GM15510 (cell line): Measurements from ENCODE around the gene TRIP10.

Experiments
- POLR2A ChIP-seq: IDR thresholded peaks from 3 replicates; pipeline ENCODE4 v1.6.1; 2011; ENCODE audit warnings: borderline replicate concordance; ENCODE audit not compliant: insufficient read length; ENCODE audit errors: extremely low read depth

TRIP10 gene

DNA sequence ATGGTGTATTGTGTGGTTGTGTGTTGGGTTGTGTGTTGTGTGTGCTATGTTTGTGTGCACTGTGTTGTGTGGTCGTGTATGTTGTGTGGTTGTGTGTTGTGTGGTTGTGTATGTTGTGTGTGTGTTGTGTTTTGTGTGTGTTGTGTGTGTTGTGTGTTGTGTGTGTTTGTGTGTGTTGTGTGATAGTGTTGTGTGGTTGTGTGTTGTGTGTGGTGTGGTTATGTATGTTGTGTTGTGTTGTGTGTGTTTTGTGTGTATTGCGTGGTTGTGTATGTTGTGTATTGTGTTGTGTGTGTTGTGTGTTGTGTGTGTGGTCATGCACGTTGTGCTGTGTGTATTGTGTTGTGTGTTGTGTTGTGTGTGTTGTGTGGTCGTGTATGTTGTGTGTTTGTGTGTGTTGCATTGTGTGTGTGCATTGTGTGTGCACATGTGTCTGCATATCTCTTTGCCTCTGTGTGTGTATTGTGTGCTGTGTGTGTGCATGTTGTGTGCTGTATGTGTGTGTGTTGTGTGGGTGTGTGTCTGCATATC is 22.0 kb upstream of the TRIP10 start:
- TF ChIP-seq POLR2A: no peak

DNA sequence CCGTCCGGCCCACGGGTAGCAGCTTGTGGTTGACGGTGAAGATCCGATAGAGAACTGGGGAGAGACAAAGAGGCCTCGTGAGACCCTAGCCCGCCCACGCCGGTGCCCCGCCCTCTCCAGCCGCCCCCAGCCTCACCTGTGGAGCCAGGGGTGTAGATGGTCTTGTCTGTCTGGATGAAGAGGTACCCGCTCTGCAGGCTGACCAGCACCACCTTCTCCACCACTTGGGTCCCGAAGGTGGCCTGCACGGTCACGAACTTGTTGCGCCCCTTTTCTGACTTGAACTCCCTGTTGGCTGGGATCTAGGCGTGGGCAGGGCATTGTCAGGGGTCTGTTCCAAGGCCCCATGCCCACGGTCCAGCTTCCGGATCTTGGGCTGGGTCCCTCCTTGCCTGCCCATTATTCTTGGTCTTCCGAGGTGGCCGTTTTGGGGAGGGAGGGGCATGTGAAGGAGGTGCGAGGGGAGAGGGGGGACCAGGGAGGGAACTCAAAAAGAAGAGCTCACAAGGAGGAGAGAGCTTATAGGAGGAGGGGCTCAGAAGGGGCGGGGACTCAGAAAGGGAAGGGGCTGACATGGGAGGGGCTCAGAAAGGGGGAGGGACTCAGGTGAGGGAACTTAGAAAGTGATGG is 21.3 kb upstream of the TRIP10 start:
- no peak for TF ChIP-seq POLR2A

DNA sequence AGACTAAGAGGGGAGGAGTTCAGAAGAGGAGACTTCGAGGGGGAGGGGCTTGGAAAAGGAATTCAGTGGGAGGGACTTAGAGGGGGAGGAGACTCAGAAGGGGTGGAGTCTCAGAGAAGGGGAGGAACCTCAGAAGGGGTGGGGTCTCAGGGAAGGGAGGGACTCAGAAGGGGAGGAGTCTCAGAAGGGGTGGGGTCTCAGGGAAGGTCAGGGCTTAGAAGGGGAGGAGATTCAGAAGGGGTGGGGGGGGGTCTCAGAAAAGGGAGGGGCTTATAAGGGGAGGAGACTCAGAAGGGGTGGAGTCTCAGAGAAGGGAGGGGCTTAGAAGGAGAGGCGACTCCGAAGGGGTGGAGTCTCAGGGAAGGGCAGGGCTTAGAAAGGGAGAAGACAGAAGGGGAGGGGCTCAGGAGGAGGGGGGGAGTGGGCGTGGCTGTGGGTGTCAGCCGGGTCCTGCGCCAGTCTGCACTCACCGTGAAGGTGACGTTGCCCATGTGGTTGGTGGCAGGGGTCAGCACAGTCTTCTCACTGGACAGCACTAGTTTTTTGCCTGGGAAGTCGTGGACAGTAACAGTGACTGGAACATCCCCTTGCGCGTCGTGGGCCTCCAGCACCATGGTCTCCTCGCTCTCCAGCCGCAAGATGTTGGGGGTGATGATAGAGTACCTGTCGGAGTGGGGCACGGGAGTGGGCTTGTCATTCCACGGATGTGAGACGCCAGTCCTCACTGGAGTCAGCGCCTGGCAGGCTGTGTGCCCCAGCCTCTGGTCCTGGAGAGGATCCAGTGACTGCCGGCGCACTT is 20.5 kb upstream of the TRIP10 start:
- TF ChIP-seq POLR2A: no peak

DNA sequence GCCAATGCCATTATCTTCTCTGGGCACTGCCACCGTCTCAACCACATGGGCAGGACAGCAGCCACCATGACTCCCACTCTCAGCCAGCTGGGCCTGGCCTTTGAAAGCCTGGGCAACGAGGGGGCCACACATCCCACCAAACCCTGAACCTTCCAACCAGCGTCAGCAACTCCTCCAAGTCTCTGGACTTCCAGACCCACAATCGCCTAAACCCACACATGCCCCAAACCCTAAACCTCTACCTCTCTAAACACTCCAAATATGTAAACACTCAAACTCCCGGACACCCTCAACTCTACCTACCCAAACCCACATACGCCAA is 20.0 kb upstream of the TRIP10 start:
- TF ChIP-seq POLR2A: no peak

DNA sequence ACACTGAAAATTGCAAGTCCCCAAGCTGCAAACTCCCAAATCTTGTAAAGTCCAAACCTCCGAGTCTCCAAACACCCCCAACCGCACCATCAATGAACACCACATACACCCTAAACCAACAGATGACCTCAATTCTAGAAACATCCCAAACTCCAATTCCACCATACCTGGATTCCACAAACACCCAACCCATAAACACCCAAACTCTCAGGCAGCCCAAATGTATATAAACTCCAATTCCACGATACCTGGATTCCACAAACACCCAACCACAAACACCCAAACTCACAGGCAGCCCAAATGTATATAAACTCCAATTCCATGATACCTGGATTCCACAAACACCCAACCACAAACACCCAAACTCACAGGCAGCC is 19.5 kb upstream of the TRIP10 start:
- no peak for TF ChIP-seq POLR2A

DNA sequence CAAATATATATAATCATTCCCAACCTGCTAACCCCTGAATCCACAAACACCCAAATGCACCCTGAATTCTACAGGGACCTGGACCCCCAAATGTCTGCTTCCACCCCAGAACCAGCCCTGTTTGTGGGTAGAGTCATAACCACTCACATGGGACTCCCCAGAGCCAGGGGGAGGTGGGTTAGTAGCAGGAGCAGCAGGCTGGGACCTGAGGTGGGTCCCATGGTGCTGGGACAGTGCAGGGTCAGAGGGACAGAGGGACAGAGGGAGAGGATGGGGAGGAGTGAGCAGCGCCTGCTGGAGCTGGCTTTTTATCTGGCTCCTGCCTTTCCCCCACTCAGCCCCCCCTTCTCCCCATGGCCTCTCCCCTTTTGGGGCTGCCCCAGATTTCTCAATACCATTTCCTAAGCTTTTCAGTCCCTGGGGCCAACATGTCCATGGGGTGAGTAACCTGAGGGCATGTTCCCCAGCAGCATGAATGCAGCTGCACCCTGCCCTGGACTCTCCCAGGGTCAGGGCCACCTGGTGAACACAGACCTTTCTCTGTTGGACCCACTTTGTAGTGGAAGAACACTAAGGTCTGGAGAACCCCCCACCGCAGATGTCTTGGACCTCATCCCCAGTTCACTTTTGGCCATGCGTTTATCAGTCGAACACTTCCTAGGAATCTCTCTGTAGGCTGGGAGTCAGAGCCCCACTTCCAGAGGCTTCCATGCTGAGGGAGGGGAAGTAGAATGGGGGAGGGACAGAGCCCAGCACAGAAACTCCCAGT is 18.9 kb upstream of the TRIP10 start, which contains the start of gene C3:
TSS of gene C3 (minus strand) at position 282 of the 769 bp plus-strand sequence. CDS start at position 221, 61 bp downstream.
- no peak for TF ChIP-seq POLR2A

DNA sequence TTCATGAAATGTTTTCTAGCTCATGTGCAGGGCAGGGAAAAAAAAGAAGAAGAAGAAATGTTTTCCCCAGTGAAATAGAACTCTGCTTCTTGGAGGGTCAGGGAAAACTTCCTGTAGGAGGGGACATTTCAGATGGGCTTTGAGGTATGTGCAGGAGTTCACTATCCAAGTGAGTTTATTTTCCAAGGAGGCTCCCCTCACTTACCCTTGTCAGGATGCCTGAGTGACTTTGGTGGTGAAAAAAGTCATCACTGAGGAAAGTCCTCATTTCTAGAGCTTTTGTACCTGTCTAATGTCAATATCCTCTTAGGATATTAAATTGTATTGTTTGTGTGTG is 18.4 kb upstream of the TRIP10 start:
- no peak for TF ChIP-seq POLR2A

DNA sequence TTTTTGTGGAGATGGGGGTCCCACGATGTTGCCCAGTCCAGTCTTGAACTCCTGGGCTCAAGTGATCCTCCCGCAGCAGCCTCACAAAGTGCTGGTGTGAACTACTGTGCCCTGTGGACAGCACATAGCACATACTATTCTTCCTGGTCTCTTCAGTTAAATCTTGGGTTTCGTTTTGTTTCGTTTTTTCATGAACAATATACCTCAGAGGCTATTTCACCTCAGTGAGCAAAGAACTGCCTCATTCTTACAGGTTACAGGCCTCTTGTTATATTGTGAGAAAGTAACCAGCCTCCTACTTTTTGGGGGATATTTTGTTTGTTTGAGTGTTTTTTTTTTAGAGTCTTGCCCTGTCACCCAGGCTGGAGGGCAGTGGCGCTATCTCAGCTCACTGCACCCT is 17.7 kb upstream of the TRIP10 start:
- no peak for TF ChIP-seq POLR2A

DNA sequence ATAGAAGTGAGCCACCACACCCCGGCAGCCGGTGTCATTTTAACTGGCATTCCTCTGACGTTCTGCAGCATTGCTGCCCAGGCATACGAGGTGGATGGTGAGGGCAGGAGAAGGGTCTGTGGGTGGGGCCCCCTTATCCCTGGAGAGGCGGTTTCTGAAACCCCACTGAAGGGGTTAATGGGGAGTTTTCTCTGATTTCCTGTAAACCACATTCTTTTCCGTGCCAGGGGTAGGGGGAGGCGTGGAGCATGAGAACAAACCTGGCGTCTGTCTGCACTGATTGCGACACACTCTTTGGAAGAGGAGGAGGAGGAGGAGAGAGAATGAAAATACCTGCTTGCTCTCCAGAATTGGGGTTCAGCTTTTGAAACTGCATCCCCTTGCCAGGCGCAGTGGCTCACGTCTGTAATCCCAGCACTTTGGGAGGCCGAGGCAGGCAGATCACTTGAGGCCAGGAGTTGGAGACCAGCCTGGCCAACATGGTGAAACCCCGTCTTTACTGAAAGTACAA is 16.3 kb upstream of the TRIP10 start:
- TF ChIP-seq POLR2A: no peak

DNA sequence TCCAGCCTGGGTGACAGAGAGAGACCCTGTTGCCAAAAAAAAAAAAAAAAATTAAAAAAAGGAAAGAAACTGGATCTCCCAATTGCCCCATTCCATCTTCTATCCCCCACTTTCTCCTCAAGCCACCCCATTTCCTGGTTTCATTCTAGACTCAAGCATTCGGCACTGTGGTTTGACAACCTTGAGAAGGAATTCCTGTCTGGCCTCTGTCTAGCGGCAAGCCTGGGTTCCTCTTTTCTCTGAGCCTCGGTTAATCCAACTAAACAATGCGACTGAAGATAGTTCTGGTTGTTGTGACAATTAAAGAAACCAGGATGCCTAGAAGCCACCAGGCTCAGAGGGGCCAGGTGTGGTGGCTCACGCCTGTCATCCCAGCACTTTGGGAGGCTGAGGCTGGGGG is 15.7 kb upstream of the TRIP10 start:
- TF ChIP-seq POLR2A: no peak

DNA sequence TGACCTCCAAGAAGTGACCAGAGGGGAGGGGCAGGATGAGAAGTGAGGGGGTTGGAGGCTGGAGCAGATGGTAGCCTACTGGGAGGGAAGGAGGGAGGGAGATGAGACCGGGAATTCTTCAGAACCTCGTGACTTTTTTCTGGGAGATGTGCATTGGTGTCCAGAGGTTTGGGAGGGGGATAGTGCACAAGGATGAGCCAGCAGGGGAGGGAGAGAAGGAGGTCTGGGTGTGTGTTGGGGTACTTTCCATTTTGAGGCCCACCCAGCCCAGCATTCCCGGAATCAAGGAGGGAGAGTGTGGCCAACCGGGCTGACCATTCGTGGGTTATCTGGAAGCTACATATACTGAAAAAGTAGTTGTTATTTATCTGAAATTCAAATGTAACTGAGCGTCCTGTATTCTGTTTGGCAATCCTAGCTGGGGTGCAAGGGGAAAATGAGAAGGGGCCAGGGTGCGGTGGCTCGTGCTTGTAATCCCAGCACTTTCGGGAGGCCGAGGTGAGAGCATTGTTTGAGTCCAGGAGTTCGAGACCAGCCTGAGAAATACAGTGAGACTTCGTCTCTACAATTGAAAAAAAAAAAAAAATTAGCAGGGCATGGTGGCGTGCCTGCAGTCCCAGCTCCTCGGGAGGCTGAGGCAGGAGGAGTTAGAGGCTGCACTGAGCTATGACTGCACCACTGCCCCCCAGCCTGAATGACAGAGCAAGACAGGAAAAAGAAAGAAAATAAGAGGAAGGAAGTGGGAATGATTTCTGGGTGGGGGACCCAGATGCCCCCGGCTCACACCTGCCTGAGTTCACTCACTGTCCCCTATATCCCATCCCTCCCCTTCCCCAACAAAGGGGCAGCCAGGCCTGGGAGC is 14.6 kb upstream of the TRIP10 start:
- TF ChIP-seq POLR2A: no peak

DNA sequence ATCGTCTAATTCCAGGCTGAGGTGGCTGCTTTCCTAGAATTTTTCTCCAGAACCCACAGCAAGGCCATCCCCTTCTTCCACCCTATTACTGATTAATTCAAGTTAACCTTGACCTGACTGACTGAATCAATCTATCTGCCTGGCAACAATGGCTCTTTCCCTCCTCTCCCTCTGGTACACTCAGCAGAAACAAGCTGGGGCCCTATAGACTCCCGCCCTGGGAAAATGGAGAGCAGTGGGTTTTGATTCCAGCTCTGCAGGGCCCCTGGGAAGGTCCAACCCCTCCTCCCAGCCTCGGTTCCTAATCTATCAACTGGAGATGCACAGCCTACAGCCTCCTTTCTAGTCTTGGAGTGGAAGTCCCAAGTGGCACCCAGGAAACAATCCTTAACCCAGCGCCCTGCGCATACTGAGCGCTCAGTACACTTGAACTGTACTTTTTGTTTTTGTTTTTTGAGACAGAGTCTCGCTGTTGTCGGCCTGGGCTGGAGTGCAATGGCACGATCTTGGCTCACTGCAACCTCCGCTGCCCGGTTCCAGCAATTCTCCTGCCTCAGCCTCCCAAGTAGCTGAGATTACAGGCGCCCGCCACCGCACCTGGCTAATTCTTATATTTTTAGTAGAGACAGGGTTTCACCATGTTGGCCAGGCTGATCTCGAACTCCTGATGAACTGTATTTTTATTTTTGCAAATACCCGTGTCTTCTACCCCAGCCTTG is 13.8 kb upstream of the TRIP10 start:
- no peak for TF ChIP-seq POLR2A

DNA sequence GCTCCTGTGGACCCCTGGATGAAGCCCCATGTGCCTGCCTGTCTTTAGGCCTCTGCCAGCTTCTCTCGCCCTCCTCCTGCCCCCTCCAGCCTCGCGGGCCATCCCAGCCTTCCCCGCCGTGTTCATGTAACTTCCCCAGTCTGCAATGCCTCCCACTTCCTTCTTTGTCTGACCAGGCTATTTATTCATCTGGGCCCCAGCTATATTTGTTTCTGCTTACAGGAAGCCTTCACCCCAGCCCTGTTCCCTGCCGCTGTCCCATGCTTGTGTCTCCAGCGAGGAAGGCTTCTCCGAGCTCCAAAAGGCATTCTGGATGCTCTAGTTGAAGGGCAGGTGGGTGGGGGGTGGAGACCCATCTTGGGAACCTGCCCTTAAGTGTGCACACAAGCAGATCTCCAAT is 11.1 kb upstream of the TRIP10 start:
- TF ChIP-seq POLR2A: no peak

DNA sequence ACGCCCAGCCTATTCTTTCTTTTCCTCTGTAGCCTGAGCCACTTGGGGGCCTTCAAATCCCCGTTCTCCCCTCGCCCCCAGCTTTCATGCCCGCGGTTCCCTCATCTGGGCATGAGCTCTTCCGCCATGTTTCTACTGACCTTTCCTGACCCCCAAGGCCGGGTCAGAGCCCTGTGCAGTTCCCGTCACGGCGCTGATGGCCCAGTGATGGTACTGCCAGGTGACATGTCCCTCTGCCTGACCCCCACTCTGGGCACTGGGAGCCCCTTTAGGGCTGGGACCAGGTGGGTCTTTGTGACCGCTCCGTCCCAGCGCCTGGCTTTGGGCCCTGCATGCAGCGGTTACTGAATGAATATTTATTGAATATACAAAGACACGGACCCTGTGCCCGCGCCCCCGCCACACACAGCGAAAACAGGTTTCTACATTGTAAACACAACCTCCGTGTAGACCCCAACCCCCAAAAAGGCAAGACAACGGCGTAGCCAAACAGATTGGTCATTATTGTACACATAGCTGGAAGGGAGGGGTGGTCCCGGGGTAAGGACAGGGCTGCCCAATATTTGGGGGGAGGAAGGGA is 9.8 kb upstream of the TRIP10 start:
- no peak for TF ChIP-seq POLR2A

DNA sequence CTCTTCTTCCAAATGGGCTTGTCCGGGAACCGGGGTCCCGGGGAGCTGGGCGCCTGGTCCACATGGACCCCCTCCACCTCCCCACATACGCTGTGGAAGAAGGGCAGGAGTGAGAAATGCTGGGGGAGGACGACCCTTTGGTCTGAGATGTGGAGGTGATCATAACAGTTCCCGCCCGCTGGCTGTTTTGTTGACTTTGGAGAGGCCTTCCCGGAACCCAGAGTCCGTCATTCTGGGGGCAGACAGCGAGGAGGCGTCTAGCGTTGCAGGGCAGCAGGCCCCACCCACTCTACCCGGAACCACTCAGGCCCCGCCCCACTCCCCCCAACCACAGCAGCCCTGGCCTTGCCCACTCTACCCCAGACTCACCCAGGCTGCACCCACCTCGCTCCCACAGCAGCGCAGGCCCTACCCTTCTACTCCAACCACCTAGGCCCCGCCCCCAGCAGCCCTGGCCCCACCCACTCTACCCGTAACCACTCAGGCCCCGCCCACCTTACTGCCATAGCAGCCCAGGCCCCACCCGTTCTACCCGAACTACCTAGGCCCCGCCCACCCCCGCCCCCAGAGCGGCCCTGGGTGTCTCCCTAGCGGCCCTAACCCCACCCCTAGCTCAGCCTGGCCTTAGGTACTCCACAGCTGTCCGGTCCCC is 9.2 kb upstream of the TRIP10 start:
- TF ChIP-seq POLR2A: no peak
